Amniotic epithelial cell (primary cell): ENCODE measurements around the gene FAF2.

Experiments
- DNase-seq: peaks from one replicate; pipeline ENCODE4 v3.0.0-alpha.2; 2010; ENCODE audit warnings: low read depth

FAF2 gene

DNA sequence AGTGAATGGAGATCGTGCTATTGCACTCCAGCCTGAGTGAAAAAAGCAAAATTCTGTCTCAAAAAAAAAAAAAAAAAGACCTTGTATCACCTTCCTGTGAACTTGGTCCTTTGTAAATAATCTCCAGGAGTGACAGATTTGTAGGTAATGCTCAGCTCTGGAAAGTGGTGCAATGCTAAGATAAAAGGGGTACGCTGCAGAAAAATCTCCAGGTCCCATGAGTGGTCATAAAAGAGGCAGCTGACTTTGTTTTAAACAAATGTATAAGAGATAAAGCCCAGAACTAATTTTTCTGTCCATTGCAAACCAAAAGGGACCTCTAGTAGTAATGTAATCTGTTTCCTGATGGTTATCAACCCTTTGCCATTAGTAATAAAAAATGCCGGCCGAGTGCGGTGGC, 55.3 kb downstream of the FAF2 start:
- no peak for DNase-seq

- no peak for DNase-seq
Observed at GRCh38 chr5:176507911-176508310, 59.7 kb downstream of the FAF2 start.

DNA sequence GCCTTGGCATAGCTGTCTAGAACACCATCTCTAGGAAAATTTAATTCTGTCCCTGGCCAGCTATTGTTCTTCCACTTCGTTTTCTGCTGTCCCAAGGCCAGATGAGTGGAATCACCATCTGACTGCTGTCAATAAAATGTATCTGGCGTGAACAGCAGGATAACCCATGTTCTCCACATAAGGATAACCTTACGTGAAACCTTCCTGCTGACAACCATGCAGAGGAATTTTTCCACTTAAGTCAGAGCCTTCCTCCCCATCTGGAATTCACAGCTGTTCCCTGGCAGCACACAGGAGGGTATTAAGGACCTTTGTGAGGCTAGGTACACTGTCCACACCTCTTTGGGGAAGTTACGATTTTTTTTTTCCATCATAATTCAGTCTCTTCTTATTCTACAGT, 60.4 kb downstream of the FAF2 start:
- peak; percentile 11 for DNase-seq

DNA sequence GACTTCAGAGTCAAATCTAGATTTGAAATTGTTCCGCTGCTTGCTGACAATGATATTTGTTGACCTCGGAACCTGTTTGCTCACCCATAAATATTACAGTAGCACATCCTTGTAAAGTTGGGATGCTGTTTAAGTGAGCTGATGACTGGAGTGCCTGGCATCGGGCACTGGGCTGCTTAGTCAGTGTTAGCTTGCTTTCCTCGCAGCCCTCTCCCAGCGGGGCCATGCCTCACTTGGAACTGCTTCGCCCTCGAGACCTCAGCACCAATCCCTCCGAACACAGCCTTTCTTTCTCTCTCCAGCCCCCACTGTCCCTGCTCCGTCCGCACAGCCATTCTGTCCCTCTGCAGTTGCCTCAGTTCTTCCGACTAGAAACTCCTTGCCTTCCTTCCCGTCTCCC, 65.6 kb downstream of the FAF2 start:
- no peak for DNase-seq

GRCh38 chr5:176514244-176514950, 66.2 kb downstream of the FAF2 start:
- DNase-seq = no peak

- DNase-seq = no peak
Observed at GRCh38 chr5:176515396-176515795, 67.2 kb downstream of the FAF2 start.

GRCh38 chr5:176517053-176517661, 69.0 kb downstream of the FAF2 start:
- no peak for DNase-seq

DNA sequence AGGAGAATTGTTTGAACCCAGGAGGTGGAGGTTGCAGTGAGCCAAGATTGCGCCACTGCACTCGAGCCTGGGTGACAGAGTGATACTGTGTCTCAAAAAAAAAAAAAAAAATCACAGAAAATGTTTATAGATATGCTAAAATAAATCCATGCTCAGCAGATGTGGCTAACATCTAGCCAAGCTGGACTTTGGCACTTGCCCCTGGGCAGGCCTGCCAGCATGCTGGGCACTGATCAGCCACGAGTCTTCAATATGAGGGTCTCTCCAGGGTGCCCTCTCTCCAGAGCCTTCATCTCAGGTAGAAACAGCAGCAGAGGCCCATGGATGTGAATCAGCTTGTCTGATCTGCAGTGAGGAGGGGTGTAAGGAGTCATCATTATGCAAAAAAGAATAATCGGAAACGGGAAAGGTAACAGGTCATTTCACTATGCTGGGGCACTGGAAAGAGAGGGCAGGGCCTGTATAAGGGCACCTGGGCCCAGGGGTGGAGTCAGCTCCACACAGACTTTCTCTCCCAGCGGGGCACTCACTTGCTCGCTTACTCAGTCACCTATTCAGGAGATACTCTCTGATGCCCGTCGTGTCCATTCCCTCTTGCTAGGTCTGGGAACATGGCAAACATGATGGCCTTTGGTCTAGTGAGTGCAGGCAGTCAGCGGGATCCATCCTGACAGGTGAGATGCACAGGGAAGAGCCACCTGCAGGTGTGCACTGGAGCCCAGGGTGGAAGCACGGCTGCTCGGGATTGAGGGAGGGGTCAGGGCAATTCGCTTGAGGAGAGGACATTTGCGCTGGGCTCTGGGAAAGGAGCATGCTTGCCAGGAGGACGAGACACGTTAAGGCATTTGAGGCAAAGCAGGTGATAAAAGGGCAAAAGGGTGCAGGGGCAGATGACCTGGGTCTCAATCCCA, 71.9 kb downstream of the FAF2 start:
- DNase-seq = no peak

DNA sequence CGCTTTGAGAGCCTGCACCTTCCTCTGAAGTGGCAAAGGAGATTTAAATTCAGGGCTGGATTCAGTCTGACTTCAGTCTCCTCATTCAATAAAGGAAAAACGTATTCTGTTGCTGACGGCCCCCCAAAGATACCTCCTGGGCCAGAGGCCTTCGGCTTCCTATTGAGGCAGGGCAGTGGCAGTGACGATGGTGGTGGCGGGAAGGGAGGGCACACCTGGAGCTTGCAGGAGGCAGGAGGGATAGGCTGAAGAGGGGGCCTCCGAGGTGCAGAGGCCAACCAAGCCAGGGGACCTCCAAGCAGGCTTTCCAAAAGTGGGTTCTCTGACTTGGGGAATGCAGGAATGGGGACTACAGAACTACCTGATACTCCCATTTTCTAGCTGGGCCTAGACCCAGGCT, 73.1 kb downstream of the FAF2 start:
- no peak for DNase-seq

GRCh38 chr5:176521699-176522263, 73.6 kb downstream of the FAF2 start:
- no peak for DNase-seq

DNA sequence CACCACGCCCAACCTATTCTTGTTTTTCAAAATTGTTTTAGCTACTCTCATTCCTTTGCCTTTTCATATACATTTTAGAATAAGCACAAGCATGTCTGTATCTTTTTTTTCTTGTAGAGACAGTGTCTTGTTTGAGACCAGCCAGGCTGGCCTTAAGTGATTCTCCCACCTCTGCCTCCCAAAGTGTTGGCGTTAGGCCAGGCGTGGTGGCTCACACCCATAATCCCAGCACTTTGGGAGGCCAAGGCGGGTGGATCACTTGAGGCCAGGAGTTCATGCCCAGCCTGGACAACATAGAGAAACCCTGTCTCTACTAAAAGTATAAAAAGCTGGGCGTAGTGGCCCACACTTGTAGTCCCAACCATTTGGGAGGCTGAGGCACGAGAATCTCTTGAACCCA, 76.0 kb downstream of the FAF2 start:
- DNase-seq = no peak

DNA sequence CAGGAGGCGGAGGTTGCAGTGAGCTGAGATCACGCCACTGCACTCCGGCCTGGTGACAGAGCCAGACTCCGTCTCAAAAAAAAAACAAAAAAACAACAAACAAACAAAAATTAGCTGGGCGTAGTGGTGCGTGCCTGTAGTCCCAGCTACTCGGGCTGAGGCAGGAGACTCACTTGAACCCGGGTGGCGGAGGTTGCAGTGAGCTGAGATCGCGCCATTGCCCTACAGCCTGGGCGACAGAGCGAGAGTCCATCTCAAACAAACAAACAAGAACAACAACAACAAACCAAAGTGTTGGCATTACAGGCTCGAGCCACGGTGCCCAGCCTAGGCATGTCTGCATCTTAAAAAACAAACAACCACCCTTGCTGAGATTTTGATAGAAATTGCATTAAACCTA, 76.8 kb downstream of the FAF2 start:
- DNase-seq = no peak

- no peak for DNase-seq
Observed at GRCh38 chr5:176525677-176526076, 77.5 kb downstream of the FAF2 start.

DNA sequence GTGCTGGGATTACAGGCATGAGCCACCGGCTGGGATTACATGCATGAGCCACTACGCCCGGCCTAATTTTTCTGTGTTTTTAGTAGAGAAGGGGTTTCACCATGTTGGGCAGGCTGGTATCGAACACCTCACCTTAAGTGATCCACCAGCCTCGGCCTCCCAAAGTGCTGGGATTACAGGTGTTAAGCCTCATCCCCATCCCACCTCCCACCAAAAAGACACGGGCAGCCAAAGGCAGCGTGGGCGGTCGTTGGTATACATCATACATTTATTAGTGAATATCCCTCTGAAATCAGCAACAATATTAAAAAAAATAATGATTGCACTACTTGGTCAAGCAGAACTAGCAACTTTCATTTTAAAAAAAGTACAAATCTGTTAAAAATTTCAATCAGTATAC, 78.3 kb downstream of the FAF2 start:
- DNase-seq = no peak

DNA sequence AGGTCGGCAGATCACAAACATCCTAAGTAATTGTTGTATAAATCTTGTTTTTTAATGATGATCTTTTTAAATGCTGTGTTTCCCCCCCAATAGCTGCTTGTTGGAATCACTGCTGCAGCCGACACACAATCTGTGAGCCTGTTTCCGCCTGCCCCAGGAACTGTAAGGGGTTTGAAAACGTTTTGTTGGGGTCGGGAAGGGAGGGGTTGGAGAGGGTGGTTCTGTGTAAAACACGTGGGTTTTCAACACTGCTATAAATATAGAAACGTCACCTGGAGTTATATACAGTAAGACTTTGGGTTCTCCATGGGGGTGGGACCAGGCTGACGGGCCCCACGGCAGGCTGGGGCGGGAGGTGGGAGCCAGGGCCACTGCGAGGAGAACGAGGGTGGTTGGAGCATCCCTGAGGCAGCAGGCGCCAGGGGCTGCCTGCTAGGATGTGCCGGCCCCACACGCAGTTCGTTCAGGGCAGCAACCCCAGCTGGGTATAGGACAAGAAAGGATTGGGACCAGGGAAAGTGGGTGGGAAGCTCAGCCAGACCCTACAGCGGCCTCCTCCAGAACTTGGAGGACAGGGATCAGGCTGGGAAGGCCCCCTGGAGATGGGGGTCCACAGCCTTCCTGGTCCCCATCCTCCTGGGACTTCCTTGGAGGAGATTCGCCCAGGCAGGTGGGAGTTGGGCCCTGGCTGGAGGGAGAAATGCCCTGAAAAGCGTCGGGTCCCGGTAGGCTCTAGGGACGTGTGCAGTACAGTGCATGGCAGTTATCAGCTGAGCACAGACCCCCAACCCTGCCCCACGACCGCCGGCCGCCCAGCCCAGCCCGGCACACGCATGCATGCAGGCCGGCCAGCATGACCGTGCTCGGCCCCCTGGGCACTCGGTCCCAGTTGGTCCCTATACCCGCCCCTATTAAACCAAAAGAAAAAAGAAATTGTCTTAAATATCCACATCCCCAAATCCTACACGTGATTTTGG, 79.3 kb downstream of the FAF2 start:
- DNase-seq = no peak

GRCh38 chr5:176528301-176528700, 80.1 kb downstream of the FAF2 start:
- no peak for DNase-seq

DNA sequence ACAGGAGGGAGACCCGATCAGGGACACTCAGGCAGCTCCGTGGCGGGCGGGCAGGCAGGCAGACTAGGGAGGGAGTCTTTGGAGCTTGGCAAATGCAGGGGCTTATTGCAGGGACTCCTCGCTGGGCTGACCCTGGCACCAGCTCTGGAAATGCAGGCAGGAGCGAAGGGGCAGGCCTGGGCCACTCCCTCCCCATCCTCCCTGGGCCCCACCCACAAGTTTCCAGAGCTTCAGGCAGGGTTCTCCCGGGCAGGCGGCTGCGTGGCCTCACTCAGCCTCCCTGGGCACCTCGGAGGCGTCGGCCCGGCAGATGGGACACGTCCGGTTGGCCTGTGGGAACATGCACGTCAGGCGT, 80.6 kb downstream of the FAF2 start:
- no peak for DNase-seq

DNA sequence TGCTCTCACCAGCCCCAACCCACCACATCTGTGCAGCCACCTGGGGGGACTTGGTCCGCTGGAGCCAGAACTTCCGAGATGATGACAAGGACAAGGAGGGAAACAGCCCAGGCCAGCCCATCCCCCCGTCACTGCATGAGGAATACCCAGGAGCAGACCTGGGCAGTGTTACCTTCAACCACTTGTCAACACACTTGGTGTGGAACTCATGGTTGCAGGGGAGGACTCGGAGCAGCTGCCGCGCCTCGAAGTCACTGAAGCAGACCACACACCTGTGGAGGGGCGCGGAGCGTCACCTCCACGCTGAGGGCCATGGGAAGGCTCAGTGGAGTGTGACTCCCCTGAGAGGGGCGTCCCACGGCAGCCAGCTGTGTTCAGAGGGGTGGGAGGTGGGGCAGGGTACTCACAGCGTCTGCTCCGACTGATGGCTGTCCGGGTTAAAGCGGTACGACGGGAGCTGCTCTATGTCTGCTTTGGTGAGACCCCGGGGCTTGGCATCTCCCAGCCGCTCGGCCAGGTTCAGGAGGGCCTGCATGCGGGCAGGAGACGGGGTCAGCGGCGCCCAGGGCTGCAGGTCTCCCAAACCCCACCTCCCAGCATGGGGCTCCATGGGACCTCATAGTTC, 81.0 kb downstream of the FAF2 start:
- no peak for DNase-seq

DNA sequence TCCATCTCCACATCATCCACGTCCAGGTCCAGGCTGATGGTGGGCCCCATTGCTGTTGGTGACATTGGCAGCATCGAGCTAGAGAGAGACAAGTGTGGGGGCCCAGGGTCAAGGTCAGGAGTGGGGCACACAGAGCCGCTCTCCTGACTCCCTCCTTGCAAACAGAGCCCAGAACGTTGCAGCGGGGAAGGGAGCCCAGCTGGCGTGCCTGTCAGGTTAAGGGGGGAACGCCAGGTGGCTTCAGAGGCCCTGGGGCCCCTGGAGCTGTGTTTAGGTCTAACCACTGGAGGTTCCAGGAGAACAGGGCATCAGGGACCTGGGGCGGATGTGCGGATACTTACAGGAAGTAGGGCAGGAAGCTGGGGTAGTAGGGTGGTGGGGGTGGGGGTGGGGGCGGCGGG, 81.6 kb downstream of the FAF2 start:
- DNase-seq = no peak

DNA sequence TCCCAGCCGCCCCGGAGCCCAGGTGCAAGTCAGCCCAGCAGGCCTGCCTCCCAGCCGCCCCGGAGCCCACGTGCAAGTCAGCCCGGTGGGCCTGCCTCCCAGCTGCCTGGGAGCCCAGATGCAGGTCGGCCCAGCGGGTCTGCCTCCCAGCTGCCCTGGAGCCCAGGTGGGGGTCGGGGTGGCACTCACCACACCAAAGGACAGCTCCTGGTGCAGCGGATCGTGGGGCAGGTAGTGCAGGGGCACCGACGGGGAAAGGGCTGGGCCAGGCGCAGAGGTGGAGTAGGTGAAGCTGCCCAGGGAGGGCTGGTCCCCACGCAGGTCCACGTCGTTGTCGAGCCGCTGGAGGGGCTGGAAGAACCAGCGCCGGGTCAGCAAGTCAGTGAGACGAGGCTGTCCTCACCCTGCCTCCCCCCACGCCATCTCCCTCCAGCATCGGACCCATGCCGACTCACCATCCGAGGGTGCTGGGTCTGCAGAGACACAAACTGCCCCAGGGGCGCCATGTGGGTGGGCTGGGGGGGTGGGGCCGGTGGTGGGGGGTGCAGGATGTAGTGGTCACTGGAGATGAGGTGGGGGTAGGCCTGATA, 82.3 kb downstream of the FAF2 start:
- DNase-seq = no peak
